AG09319 (cell line): Measurements from ENCODE around the gene ADGRG1.

Experiments
- DNase-seq: peaks from one replicate; pipeline ENCODE4 v3.0.0-alpha.2; 2010; ENCODE audit warnings: low read depth; ENCODE audit errors: extremely low read depth
- TF ChIP-seq, protein P1 (sequence below): IDR thresholded peaks from 2 replicates; pipeline ENCODE4 v1.5.1; 2011; ENCODE audit warnings: low read depth, mild to moderate bottlenecking, inconsistent platforms, low read length, moderate library complexity

Gene ADGRG1

GRCh38 chr16:57627184-57627871 lies 1.1 kb upstream of the ADGRG1 start:
- DNase-seq = no peak
- TF ChIP-seq, protein P1, sequence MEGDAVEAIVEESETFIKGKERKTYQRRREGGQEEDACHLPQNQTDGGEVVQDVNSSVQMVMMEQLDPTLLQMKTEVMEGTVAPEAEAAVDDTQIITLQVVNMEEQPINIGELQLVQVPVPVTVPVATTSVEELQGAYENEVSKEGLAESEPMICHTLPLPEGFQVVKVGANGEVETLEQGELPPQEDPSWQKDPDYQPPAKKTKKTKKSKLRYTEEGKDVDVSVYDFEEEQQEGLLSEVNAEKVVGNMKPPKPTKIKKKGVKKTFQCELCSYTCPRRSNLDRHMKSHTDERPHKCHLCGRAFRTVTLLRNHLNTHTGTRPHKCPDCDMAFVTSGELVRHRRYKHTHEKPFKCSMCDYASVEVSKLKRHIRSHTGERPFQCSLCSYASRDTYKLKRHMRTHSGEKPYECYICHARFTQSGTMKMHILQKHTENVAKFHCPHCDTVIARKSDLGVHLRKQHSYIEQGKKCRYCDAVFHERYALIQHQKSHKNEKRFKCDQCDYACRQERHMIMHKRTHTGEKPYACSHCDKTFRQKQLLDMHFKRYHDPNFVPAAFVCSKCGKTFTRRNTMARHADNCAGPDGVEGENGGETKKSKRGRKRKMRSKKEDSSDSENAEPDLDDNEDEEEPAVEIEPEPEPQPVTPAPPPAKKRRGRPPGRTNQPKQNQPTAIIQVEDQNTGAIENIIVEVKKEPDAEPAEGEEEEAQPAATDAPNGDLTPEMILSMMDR = peak; percentile 33

DNA sequence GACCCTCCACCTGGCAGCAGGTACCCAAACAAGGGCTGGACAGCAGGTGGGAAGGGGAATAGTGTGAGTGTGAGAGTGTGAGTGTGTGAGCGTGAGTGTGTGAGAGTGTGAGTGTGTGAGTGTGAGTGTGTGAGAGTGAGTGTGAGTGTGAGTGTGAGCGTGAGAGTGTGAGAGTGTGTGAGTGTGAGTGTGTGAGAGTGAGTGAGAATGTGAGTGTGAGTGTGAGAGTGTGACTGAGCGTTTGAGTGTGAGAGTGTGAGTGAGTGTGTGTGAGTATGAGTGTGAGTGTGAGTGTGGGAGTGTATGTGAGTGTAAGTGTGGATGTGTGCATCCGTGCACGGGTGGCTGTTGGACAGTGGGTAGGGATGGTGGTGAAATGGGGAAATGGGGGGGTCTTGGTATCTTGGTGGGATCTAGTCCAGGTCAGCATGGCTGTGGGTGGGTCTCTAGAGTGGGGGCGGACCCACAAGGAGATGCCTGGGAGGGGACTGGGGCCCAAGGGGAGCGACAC lies 408 bp downstream of the ADGRG1 start:
- DNase-seq = no peak
- TF ChIP-seq, protein P1 = no peak

DNA sequence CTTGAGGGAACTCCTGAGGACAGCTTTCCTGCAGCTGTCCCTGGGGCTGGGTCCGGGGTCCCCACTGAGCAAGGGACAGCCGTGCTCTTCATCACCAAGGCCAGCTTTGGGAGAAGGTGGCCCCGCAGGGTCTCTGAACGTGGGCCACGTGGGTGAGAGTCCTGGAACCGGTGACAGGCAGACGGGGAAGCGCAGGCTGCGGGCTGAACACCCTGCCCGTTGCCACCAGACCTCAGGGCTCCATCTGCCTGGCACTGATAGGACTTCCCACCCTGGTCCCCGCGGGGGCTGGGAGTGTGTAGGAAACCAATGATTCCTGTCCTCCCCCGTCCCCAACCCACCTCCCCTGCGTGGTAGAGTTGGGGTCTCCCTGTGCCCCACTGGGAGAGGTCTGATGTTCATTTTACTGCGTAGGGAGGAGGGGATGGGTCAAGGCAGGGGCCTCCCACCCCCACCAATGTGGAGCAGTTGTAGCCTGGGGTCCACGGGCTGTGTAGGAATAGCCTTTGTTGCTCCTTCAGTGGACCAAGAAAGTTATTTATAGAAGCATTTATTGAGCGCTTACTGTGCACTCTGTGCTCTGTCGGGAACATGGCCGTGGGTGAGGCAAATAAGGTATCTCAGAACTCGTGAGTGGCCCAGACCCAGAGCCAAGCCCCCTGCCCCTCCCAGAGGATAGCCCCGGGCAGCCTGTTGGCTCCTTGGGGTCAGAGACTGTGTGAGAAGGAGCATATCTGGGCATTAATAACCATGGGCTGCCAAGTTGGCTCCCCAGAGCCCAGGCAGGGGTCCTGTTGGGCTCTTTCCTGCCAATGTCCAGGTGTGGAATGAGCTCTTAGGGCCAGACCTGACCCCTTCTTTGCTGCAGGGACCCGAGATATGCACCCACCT lies 1.3 kb downstream of the ADGRG1 start:
- DNase-seq = no peak
- TF ChIP-seq, protein P1 = no peak

- DNase-seq = no peak
- TF ChIP-seq, protein P1 = no peak
Observed at GRCh38 chr16:57630407-57630797, 2.0 kb downstream of the ADGRG1 start.

DNA sequence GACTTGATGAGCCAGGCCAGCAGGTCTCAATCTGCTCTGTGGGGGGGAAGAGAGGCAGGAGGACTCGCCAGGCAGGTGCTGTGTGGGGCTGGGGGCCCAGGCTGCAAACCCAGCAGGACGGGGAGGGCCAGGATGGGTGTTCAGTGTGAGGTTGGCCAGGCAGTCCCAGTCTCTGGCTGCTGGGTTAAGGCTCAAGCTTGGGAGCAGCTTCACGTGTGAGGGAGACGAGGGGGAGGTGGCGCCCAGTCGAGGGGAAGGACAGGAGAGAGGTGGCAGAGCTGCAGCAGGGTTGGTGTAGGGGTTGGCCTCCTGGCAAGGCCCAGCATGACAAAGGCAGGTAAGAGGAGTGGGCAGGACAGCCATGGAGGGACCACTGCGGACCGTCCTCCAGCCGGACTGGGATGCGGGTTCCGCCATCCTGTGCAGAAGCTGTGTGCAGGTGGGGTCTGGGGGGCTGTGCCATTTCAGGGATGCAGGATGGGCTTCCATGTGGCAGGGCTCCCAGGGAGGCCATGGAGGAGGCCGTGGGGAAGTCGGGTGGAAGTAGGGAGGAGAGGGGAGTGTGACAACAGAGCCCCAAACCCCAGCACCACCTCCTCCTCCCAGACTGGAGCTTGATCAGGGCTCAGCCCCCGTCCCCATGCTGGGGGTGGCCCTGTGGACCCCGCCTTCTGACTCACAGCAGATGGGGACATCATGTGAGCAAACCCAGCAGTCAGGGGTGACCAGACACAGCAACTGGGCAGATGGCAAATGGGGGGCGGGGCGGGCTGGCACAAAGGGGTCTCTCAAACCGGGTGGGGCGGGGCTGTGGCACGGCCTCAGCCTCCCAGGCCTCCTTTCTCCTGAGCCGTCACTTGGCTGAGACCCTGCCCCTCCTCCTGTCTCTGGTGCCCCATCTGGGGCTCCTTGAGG lies 2.8 kb downstream of the ADGRG1 start:
- DNase-seq = no peak

DNA sequence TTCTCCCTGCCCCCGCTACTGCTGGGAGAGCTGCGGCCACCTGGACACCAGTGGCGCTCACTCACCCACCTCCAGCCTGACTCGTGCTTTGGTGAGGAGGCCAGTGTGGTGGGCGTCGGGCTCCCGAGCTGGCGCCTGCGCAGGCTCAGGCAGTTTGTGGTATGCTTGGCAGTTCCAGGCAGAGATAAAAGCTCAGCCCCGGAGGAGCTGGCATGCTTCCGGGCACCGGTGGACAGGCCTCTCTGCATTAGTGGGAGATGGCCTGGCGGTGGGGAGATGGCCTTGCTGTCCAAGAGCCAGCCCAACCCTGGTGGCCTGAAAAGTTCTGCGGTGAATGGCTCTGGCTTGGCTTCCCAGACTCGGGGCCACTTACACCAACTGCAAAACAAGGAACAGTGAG lies 4.1 kb downstream of the ADGRG1 start:
- TF ChIP-seq, protein P1 = no peak
- no peak for DNase-seq

More for the DNA sequence above, 2.8 kb downstream of the ADGRG1 start:
- TF ChIP-seq, protein P1 = no peak
